GM12873 (cell line): ENCODE measurements around the gene DNAI2.

Experiments
- CTCF ChIP-seq: IDR thresholded peaks from 2 replicates; pipeline ENCODE4 v1.5.1; 2012; ENCODE audit warnings: low read depth, mild to moderate bottlenecking, moderate library complexity, low read length, control low read depth; ENCODE audit not compliant: insufficient read depth; ENCODE audit errors: missing control alignments

The DNAI2 gene, protein sequence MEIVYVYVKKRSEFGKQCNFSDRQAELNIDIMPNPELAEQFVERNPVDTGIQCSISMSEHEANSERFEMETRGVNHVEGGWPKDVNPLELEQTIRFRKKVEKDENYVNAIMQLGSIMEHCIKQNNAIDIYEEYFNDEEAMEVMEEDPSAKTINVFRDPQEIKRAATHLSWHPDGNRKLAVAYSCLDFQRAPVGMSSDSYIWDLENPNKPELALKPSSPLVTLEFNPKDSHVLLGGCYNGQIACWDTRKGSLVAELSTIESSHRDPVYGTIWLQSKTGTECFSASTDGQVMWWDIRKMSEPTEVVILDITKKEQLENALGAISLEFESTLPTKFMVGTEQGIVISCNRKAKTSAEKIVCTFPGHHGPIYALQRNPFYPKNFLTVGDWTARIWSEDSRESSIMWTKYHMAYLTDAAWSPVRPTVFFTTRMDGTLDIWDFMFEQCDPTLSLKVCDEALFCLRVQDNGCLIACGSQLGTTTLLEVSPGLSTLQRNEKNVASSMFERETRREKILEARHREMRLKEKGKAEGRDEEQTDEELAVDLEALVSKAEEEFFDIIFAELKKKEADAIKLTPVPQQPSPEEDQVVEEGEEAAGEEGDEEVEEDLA

DNA sequence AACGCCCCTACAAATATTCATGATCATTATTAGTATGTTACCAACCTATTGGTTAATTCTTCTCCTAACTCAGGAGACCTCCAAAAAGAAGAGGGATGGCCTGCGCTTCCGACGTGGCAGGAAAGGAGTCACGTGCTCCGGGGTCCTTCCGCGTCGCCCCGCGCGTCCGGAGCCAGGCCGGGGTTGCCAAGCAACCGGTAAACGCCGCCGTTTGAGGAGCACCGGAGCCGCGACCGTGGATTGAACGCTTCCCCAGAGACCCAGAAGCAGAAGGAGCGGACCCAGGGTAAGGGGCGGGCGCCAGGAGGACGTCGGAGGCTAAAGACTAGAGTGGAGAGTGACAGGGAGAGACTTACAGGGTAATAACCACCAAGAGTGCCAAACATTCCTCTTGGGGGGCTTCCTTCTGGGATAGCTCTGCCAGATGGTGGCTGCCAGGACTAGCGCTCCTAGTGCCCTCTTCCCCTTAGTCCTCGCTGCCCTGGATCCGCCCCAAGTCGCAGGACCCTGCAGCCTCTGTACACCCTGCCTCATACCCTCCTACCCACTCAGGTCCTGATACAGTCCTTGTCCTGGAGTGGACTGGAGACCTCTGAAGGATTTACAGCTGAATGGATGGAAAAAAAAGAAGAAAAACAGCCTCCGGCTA lies at the start of gene DNAI2:
TSS of gene DNAI2 (plus strand) at position 175 of the 649 bp plus-strand sequence. CDS start 7,584 bp downstream, outside the sequence.
- TF ChIP-seq CTCF, result no peak

DNA sequence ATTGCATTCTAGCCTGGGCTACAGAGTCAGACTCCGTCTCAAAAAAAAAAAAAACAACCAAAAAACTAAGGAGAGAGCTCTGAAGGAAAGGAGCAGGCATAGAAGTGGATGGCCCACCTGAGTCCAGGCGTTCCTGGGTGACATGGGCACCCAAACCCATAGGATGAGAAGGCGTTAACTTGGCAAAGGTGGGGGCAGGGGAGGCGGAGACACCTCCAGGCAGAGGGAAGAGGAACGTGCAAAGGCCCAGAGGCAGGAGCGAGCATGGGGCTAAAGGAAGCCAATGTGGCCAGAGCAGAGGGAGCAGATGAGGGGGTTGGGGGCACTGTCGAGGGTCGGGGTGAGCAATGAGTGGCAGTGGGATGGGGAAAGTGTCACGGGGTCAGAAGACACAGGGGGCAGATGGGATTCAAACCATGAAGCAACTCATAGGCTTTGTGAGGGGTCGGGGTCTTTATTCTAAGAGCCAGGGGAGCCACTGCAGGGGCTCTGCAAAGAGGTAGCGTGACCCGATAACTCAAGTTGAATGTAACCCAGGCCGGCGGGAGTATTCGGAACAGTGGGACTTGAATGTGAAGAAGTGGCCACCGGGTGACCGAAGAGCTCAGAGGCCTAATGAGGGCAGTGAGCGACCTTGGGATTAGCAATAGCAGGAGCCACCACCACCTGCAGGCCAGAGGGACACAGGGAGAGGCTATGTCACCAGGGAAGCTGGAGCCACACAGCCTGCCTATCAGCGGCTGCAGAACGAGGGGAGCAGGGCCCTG lies 48.9 kb upstream of the DNAI2 start:
- no peak for TF ChIP-seq CTCF

GRCh38 chr17:74226252-74226651 lies 47.8 kb upstream of the DNAI2 start:
- no peak for TF ChIP-seq CTCF

DNA sequence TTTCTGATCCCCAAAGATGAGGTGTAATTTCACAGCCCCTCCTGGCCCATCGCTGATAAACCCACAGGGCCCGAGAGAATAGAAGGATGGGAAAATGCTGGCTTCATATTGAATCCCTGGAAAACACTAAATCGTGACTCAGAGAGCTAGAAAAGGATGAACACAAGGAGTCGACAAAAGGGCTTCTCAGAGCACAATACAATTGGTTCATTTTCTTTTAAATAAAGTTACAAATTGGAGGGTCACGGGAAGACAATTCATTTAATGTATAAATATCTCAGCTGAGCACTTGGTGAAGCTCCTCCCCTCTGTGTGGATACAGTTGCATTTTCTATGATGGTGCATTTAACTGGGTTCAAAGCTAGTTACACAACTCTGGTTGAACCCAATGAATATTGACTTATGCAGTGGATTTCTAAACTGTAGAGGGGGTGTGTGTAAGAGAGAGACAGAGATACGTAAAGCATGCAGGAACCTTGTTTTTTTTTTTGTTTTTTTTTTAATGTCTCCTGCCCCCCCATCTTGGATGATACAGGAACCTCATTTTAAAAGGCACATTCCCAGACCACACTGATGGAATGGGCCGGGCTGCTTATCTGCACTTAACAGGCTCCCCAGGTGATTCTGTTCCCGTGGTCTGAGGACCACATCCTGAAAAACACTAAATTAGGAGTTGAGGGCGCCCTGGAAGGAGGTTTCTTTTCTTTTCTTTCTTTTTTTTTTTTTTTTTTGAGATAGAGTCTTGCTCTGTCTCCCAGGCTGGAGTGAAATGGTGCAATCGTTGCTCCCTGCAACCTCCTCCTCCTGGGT lies 46.6 kb upstream of the DNAI2 start:
- TF ChIP-seq CTCF, result no peak

- no peak for TF ChIP-seq CTCF
Observed at GRCh38 chr17:74228306-74228978, 45.6 kb upstream of the DNAI2 start.

DNA sequence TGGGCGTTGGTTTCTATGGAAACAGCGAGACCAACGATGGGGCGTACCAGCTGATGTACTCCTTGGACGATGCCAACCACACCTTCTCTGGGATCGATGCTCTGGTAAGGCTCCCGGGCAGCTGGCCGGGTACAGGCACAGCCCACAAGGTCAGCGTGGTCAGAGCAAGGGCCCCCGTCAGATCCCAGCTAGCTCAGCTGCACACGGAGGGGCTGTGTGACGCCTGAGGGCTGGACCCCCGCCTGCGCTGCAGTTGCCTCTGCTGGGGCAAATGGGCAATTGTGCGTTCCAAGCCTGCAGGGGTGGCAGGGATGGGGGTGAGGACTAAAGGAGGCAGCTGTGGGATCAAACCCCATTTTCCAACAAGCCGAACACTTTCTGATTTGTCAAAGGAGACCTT lies 43.1 kb upstream of the DNAI2 start:
- TF ChIP-seq CTCF, result no peak
